Neuronal stem cell (in vitro differentiated cells): Measurements from ENCODE around the gene AKAP1.
A peak's percentile ranks its signal among the peaks of the same experiment; 100 is the strongest.

Experiments used
- DNase-seq: peaks from one replicate; pipeline ENCODE4 v3.0.0-alpha.2; 2013; ENCODE audit warnings: low spot score
- H2AFZ ChIP-seq: one replicate; pipeline ENCODE4 v1.6.1; 2013; ENCODE audit warnings: mild to moderate bottlenecking, low read length, inconsistent platforms
- H2AK5ac ChIP-seq: 2 replicates; pipeline ENCODE4 v1.6.1; 2013; ENCODE audit warnings: low read depth, mild to moderate bottlenecking, inconsistent platforms, low read length, moderate library complexity, mixed read lengths
- H2BK120ac ChIP-seq: 2 replicates; pipeline ENCODE4 v1.6.1; 2013; ENCODE audit warnings: low read depth, mild to moderate bottlenecking, inconsistent platforms, low read length, moderate library complexity, mixed read lengths
- H2BK12ac ChIP-seq: one replicate; pipeline ENCODE4 v1.6.1; 2013; ENCODE audit warnings: low read length, inconsistent platforms
- H2BK15ac ChIP-seq: 2 replicates; pipeline ENCODE4 v1.6.1; 2013; ENCODE audit warnings: mild to moderate bottlenecking, low read length, inconsistent platforms, mixed read lengths
- H2BK5ac ChIP-seq: one replicate; pipeline ENCODE4 v1.6.1; 2013; ENCODE audit warnings: inconsistent platforms, mild to moderate bottlenecking, low read length, moderate library complexity
- H3K14ac ChIP-seq: one replicate; pipeline ENCODE4 v1.6.1; 2013; ENCODE audit warnings: low read length, inconsistent platforms
- H3K18ac ChIP-seq: 2 replicates; pipeline ENCODE4 v1.6.1; 2013; ENCODE audit warnings: low read length, inconsistent platforms
- H3K23ac ChIP-seq: 2 replicates; pipeline ENCODE4 v1.6.1; 2013; ENCODE audit warnings: low read depth, mild to moderate bottlenecking, mixed read lengths, low read length, inconsistent platforms; ENCODE audit not compliant: poor library complexity
- H3K27ac ChIP-seq: replicated peaks from 3 replicates; pipeline ENCODE4 v1.5.1; 2013; ENCODE audit warnings: low read length, inconsistent platforms
- H3K27me3 ChIP-seq, 3 experiments: 2 replicates each; pipeline ENCODE4 v1.6.1; 2013; ENCODE audit warnings: low read length in 3 of 3, mild to moderate bottlenecking in 2 of 3, inconsistent platforms in 1 of 3, low read depth in 1 of 3, mixed read lengths in 1 of 3, moderate library complexity in 1 of 3; ENCODE audit not compliant: control insufficient read depth in 3 of 3, insufficient read depth in 3 of 3
- H3K36me3 ChIP-seq, 2 donors: replicated peaks in 1 of 2; 2 replicates each; pipeline ENCODE4 v1.6.1; 2013; ENCODE audit warnings: low read length in 2 of 2; ENCODE audit not compliant: control insufficient read depth in 2 of 2, insufficient read depth in 2 of 2
- H3K4ac ChIP-seq: 2 replicates; pipeline ENCODE4 v1.6.1; 2013; ENCODE audit warnings: inconsistent platforms, mild to moderate bottlenecking, low read length, moderate library complexity
- H3K4me1 ChIP-seq, 2 donors: 1 replicate in 1 of 2; 2 replicates in 1 of 2; pipeline ENCODE4 v1.6.1; 2013; ENCODE audit warnings: low read length in 2 of 2, low read depth in 1 of 2; ENCODE audit not compliant: control insufficient read depth in 2 of 2, insufficient read depth in 1 of 2
- H3K4me2 ChIP-seq: one replicate; pipeline ENCODE4 v1.6.1; 2013; ENCODE audit warnings: mild to moderate bottlenecking, low read length, inconsistent platforms; ENCODE audit not compliant: insufficient read depth, poor library complexity, severe bottlenecking
- H3K4me3 ChIP-seq, 2 donors: 2 replicates each; pipeline ENCODE4 v1.5.1; 2013; ENCODE audit warnings: low read length in 2 of 2, mild to moderate bottlenecking in 2 of 2, inconsistent platforms in 1 of 2, moderate library complexity in 1 of 2
- H3K79me1 ChIP-seq: one replicate; pipeline ENCODE4 v1.6.1; 2013; ENCODE audit warnings: low read depth, mild to moderate bottlenecking, inconsistent platforms, low read length, moderate library complexity
- H3K9ac ChIP-seq: one replicate; pipeline ENCODE4 v1.6.1; 2013; ENCODE audit warnings: mild to moderate bottlenecking, low read depth, low read length, inconsistent platforms; ENCODE audit not compliant: poor library complexity
- H3K9me3 ChIP-seq, 2 donors: replicated peaks in 1 of 2; 2 replicates each; pipeline versions ENCODE3 to v1.6.1; 2013; ENCODE audit warnings: low read length in 2 of 2, mild to moderate bottlenecking in 2 of 2, inconsistent platforms in 1 of 2, low read depth in 1 of 2, mixed read lengths in 1 of 2, moderate library complexity in 1 of 2; ENCODE audit not compliant: control insufficient read depth in 2 of 2, insufficient read depth in 1 of 2
- H4K8ac ChIP-seq: one replicate; pipeline ENCODE4 v1.6.1; 2013; ENCODE audit warnings: low read depth, mild to moderate bottlenecking, inconsistent platforms, low read length, moderate library complexity
- H4K91ac ChIP-seq: one replicate; pipeline ENCODE4 v1.6.1; 2013; ENCODE audit warnings: low read length, low read depth, mild to moderate bottlenecking, inconsistent platforms; ENCODE audit not compliant: poor library complexity
- WGBS, 2 donors: extraction: QIAGEN DNeasy Blood & Tissue Kit; methylation state at CpG; one replicate each; pipeline ENCODE4 v1.1.7; 2013; ENCODE audit warnings: missing lambda C conversion rate in 2 of 2, mixed read lengths in 1 of 2; ENCODE audit not compliant: insufficient read length in 2 of 2, insufficient replicate concordance in 1 of 2; ENCODE audit errors: extremely low coverage in 2 of 2; 5-methylcytosine and 5-hydroxymethylcytosine counted together

AKAP1 gene

DNA sequence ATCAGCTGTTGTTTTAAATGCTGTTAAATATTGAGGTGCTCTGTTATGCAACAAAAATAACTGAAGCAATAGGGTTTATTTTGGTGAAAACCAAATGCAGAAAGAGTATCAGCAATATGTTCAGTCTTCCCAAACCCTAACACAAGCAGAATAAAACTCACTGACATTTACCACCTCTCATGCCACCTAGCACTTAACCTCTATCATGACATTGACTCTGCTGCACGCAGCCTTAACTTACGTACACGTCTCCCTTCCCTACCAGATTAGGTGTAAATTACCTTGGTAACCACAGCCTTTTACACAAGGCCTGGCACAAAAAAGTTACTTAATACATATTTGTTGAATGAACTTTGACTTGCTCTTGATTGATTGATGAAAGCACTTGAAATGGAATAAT, 9.9 kb upstream of the AKAP1 start:
- H3K9me3 ChIP-seq: no peaks in the 10 kb centered on the region
- no peak overlapping the region for H3K23ac ChIP-seq
- H3K27ac ChIP-seq: no peak overlapping the region
- no peak overlapping the region for H2BK5ac ChIP-seq
- H2AFZ ChIP-seq: no peak overlapping the region
- H2AK5ac ChIP-seq: no peak overlapping the region
- no peak overlapping the region for H3K4me3 ChIP-seq
- H3K79me1 ChIP-seq: no peaks in the 10 kb centered on the region
- H3K4ac ChIP-seq: no peak overlapping the region
- H3K4me2 ChIP-seq: no peak overlapping the region
- no peak overlapping the region for H3K18ac ChIP-seq
- WGBS, 2 donors: no CpG with 5 or more reads among the region's 3 CpGs
- H3K9ac ChIP-seq: no peak overlapping the region
- H2BK15ac ChIP-seq: no peak overlapping the region
- no peaks in the 10 kb centered on the region for H3K27me3 ChIP-seq
- H4K91ac ChIP-seq: no peak overlapping the region
- H3K4me1 ChIP-seq: peaks cover 4 to 17% of the 10 kb centered on the region in 2 donors
- H4K8ac ChIP-seq: no peak overlapping the region
- H3K14ac ChIP-seq: no peak overlapping the region
- no peak overlapping the region for H2BK120ac ChIP-seq
- H3K36me3 ChIP-seq: no peaks in the 10 kb centered on the region
- DNase-seq: no peak
- no peak overlapping the region for H2BK12ac ChIP-seq

GRCh38 chr17:57075785-57076184, 9.3 kb upstream of the AKAP1 start:
- Histone ChIP-seq H3K18ac (no peak overlapping the region), H3K27me3 (no peaks in the 10 kb centered on the region), H3K23ac (no peak overlapping the region), H3K27ac (no peak overlapping the region), H2BK120ac (no peak overlapping the region), H3K9ac (no peak overlapping the region), H3K14ac (no peak overlapping the region), H3K36me3 (no peaks in the 10 kb centered on the region), H3K4ac (no peak overlapping the region), H3K4me2 (no peak overlapping the region), H3K4me3 (no peak overlapping the region), H2BK15ac (no peak overlapping the region), H2AFZ (no peak overlapping the region), H2AK5ac (no peak overlapping the region), H2BK5ac (no peak overlapping the region), H2BK12ac (no peak overlapping the region), H3K4me1 (peaks cover 4 to 17% of the 10 kb centered on the region in 2 donors), H3K9me3 (no peaks in the 10 kb centered on the region), H4K8ac (no peak overlapping the region), H4K91ac (no peak overlapping the region), H3K79me1 (no peaks in the 10 kb centered on the region)
- no peak for DNase-seq
- WGBS, 2 donors: no CpG with 5 or more reads among the region's 3 CpGs

GRCh38 chr17:57077000-57077399, 8.0 kb upstream of the AKAP1 start:
- Histone ChIP-seq H3K79me1 (no peaks in the 10 kb centered on the region), H4K91ac (no peak overlapping the region), H2BK120ac (no peak overlapping the region), H3K27ac (no peak overlapping the region), H3K9ac (no peak overlapping the region), H2BK5ac (no peak overlapping the region), H3K36me3 (no peaks in the 10 kb centered on the region), H3K23ac (no peak overlapping the region), H3K4me3 (no peak overlapping the region), H2BK15ac (no peak overlapping the region), H3K27me3 (no peaks in the 10 kb centered on the region), H3K9me3 (no peaks in the 10 kb centered on the region), H3K18ac (peak overlapping the region; percentile 15), H3K14ac (no peak overlapping the region), H3K4me1 (peaks cover 3 to 14% of the 10 kb centered on the region in 2 donors), H2AFZ (no peak overlapping the region), H2AK5ac (no peak overlapping the region), H3K4ac (no peak overlapping the region), H3K4me2 (no peak overlapping the region), H4K8ac (no peak overlapping the region), H2BK12ac (no peak overlapping the region)
- DNase-seq: no peak
- no CpG with 5 or more reads among the region's 2 CpGs for WGBS, 2 donors

GRCh38 chr17:57078274-57078673, 6.8 kb upstream of the AKAP1 start:
- no peak overlapping the region for H3K23ac ChIP-seq
- no peak overlapping the region for H3K4me3 ChIP-seq
- no peak overlapping the region for H2BK15ac ChIP-seq
- H3K4ac ChIP-seq: no peak overlapping the region
- no peak overlapping the region for H4K91ac ChIP-seq
- H3K27ac ChIP-seq: no peak overlapping the region
- no peak for DNase-seq
- H3K4me1 ChIP-seq: peaks cover 3 to 7% of the 10 kb centered on the region in 2 donors
- H3K36me3 ChIP-seq: no peaks in the 10 kb centered on the region
- H2BK5ac ChIP-seq: no peak overlapping the region
- no peak overlapping the region for H2BK12ac ChIP-seq
- H2AFZ ChIP-seq: no peak overlapping the region
- no peak overlapping the region for H3K18ac ChIP-seq
- H3K27me3 ChIP-seq: no peaks in the 10 kb centered on the region
- no peak overlapping the region for H3K14ac ChIP-seq
- H2AK5ac ChIP-seq: no peak overlapping the region
- no peaks in the 10 kb centered on the region for H3K9me3 ChIP-seq
- H3K9ac ChIP-seq: no peak overlapping the region
- no CpG with 5 or more reads among the region's 9 CpGs for WGBS, 2 donors
- H2BK120ac ChIP-seq: no peak overlapping the region
- H4K8ac ChIP-seq: no peak overlapping the region
- H3K79me1 ChIP-seq: no peaks in the 10 kb centered on the region
- H3K4me2 ChIP-seq: no peak overlapping the region
